DOHH2 (cell line): ENCODE data around the gene NEDD4L.

Experiments used
- CTCF ChIP-seq: fragments of 200-600 bp; sonication (generic); IDR thresholded peaks from one replicate; pipeline ENCODE4 v1.5.1; 2014; ENCODE audit warnings: antibody characterized with exemption, mild to moderate bottlenecking, low read depth, low read length; ENCODE audit not compliant: poor library complexity, severe bottlenecking
- EZH2phosphoT487 ChIP-seq: fragments of 200-600 bp; sonication (generic); IDR thresholded peaks from 2 replicates; pipeline ENCODE4 v1.6.1; 2017; ENCODE audit warnings: borderline replicate concordance, mild to moderate bottlenecking, antibody characterized with exemption, low read length, moderate library complexity, mixed read lengths

GRCh38 chr18:58096658-58097057, 52.6 kb downstream of the NEDD4L start:
- TF ChIP-seq CTCF = no peak
- no peak for TF ChIP-seq EZH2phosphoT487
